ENCODE data around the gene MLKL.

DNA sequence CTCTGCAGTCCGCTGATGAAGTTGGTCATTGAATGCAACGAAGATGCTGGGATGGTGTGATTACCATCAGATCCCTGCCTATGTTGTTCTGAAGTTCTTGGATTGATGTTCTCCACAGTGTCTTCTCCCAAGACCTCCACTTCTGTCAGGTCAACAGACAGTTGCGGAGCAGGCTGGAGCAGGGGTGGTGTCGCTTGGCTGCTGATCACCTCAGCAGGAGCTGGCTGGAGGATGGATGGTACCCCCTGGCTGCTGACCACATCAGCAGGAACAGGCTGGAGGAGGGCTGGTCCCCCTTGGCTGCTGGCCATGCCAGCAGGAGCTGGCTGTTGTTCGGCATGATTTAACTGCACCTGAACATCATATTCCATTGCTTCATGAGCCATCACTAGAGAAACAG lies 39.6 kb downstream of the MLKL start:
- TF ChIP-seq, protein P1, sequence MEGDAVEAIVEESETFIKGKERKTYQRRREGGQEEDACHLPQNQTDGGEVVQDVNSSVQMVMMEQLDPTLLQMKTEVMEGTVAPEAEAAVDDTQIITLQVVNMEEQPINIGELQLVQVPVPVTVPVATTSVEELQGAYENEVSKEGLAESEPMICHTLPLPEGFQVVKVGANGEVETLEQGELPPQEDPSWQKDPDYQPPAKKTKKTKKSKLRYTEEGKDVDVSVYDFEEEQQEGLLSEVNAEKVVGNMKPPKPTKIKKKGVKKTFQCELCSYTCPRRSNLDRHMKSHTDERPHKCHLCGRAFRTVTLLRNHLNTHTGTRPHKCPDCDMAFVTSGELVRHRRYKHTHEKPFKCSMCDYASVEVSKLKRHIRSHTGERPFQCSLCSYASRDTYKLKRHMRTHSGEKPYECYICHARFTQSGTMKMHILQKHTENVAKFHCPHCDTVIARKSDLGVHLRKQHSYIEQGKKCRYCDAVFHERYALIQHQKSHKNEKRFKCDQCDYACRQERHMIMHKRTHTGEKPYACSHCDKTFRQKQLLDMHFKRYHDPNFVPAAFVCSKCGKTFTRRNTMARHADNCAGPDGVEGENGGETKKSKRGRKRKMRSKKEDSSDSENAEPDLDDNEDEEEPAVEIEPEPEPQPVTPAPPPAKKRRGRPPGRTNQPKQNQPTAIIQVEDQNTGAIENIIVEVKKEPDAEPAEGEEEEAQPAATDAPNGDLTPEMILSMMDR (IDR thresholded peaks at IDR 0.05; ENCODE audit: low read depth, low read length) = no peak
- no peak for TF ChIP-seq EZH2phosphoT487 (IDR thresholded peaks at IDR 0.05; ENCODE audit: low read depth)

Data from OCI-LY3 (cell line).